ENCODE data around the gene OSBPL6. TPM values are rescaled to one million over a fixed set of nuclear protein-coding genes. Genes with fewer than 3 reads are reported as not detected.

Gene OSBPL6
- total and polyA plus RNA-seq, 10 of the 15 experiments (the other 5 are each of a cell fraction or from before 2014, with no cell fraction given): 0.01 to 0.08 (median 0.03) TPM; not detected in 5

GRCh38 chr2:178157574-178157973 is 36.7 kb upstream of the OSBPL6 start:
- WGBS (ENCODE audit: insufficient coverage, insufficient replicate concordance, low lambda C conversion rate, missing lambda C conversion rate): 40% methylated on average over 5 of the region's 5 CpGs
- no peak overlapping the region for H3K4me2 ChIP-seq (ENCODE audit: control insufficient read depth, insufficient read depth)
- intact Hi-C loops (cut with micrococcal nuclease; ENCODE audit: unreplicated experiment) (no loop called here), in situ Hi-C loops (cut with MboI) (no loop called here)
- BruUV-seq (replicated peaks): no TSS peak
- ATAC-seq: no peak
- no peak overlapping the region for H3K9ac ChIP-seq (ENCODE audit: control insufficient read depth, insufficient read depth, low read length)
- no peak overlapping the region for H2AFZ ChIP-seq (ENCODE audit: control insufficient read depth, low read depth, low read length)
- H3K36me3 ChIP-seq (ENCODE audit: control insufficient read depth in 2 of 2, insufficient read depth in 2 of 2, low read length in 1 of 2): no peaks in the 10 kb centered on the region
- no peak for FAIRE-seq
- H3K27me3 ChIP-seq (replicated peaks in 1 of 2; ENCODE audit: control insufficient read depth in 2 of 2, insufficient read depth in 2 of 2, low read length in 1 of 2): no peaks in the 10 kb centered on the region; a peak in 1 of 4 replicates
- no peaks in the 10 kb centered on the region for H4K20me1 ChIP-seq (ENCODE audit: control insufficient read depth, insufficient read depth)
- H3K79me2 ChIP-seq (ENCODE audit: control insufficient read depth, insufficient read depth, low read length): no peaks in the 10 kb centered on the region
- ChIA-PET SMC1A (ENCODE audit: uncharacterized antibody, unreplicated experiment) (no interaction called here), RAD21 (ENCODE audit: unreplicated experiment) (no interaction called here), POLR2A (no interaction called here), CTCF (no interaction called here)
- H3K9me3 ChIP-seq (replicated peaks; ENCODE audit: control insufficient read depth, insufficient read depth, low read length): no peaks in the 10 kb centered on the region; the same call in 2 of the 3 replicates
- no peak for DNase-seq (ENCODE audit: low read depth, low spot score)
- H3K4me3 ChIP-seq: no peak overlapping the region
- no peak overlapping the region for H3K27ac ChIP-seq (ENCODE audit: control insufficient read depth, insufficient read depth)
- TF ChIP-seq YBX1 (IDR thresholded peaks at IDR 0.05) (no peak), ZBTB33 (IDR thresholded peaks at IDR 0.05) (no peak), BMI1 (IDR thresholded peaks at IDR 0.05; ENCODE audit: borderline replicate concordance) (no peak), LARP7 (IDR thresholded peaks at IDR 0.05) (no peak), CBFB (IDR thresholded peaks at IDR 0.05; ENCODE audit: low read depth) (no peak), ZNF24 (IDR thresholded peaks at IDR 0.05) (no peak), SUZ12 (IDR thresholded peaks at IDR 0.05; ENCODE audit: unreplicated experiment) (no peak)
- H3K4me1 ChIP-seq (ENCODE audit: control insufficient read depth, insufficient read depth, low read length): no peaks in the 10 kb centered on the region

- in situ Hi-C loops (cut with MboI): no loop called here
- TF ChIP-seq ZBTB33 (IDR thresholded peaks at IDR 0.05) (no peak), SUPT20H (IDR thresholded peaks at IDR 0.05; ENCODE audit: borderline replicate concordance, control insufficient read depth, low read depth, low read length) (no peak), NR2C1 (IDR thresholded peaks at IDR 0.05) (no peak), ZNF207 (IDR thresholded peaks at IDR 0.05; ENCODE audit: borderline replicate concordance) (no peak), ESRRA (IDR thresholded peaks at IDR 0.05; ENCODE audit: low read length) (no peak), HDGF (IDR thresholded peaks at IDR 0.05) (no peak), YBX1 (IDR thresholded peaks at IDR 0.05) (no peak), LARP7 (IDR thresholded peaks at IDR 0.05) (no peak), SPI1 (IDR thresholded peaks at IDR 0.05; ENCODE audit: borderline replicate concordance, insufficient read depth, low read depth, low read length) (no peak), CREM (IDR thresholded peaks at IDR 0.05; ENCODE audit: low read depth) (no peak)
- TF ChIP-seq, protein P1, sequence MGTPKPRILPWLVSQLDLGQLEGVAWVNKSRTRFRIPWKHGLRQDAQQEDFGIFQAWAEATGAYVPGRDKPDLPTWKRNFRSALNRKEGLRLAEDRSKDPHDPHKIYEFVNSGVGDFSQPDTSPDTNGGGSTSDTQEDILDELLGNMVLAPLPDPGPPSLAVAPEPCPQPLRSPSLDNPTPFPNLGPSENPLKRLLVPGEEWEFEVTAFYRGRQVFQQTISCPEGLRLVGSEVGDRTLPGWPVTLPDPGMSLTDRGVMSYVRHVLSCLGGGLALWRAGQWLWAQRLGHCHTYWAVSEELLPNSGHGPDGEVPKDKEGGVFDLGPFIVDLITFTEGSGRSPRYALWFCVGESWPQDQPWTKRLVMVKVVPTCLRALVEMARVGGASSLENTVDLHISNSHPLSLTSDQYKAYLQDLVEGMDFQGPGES (IDR thresholded peaks at IDR 0.05): no peak
- H3K9ac ChIP-seq (ENCODE audit: control insufficient read depth, insufficient read depth, low read length): no peak overlapping the region
- no peaks in the 10 kb centered on the region; a peak in 1 of 4 replicates for H3K27me3 ChIP-seq (replicated peaks in 1 of 2; ENCODE audit: control insufficient read depth in 2 of 2, insufficient read depth in 2 of 2, low read length in 1 of 2)
- H3K4me2 ChIP-seq (ENCODE audit: control insufficient read depth, insufficient read depth): no peak overlapping the region
- WGBS (ENCODE audit: insufficient coverage, insufficient replicate concordance, low lambda C conversion rate, missing lambda C conversion rate): 20% methylated on average over 1 of the region's 1 CpG
- H2AFZ ChIP-seq (ENCODE audit: control insufficient read depth, low read depth, low read length): no peak overlapping the region
- no TSS peak for BruUV-seq (replicated peaks)
- ChIA-PET SMC1A (ENCODE audit: uncharacterized antibody, unreplicated experiment) (no interaction called here), POLR2A (no interaction called here), CTCF (no interaction called here), RAD21 (ENCODE audit: unreplicated experiment) (no interaction called here)
- ATAC-seq (no peak), FAIRE-seq (no peak), DNase-seq (ENCODE audit: low read depth, low spot score) (no peak)
- no peak overlapping the region for H3K27ac ChIP-seq (ENCODE audit: control insufficient read depth, insufficient read depth)
- H3K4me3 ChIP-seq: no peak overlapping the region
- intact Hi-C loops (cut with micrococcal nuclease; ENCODE audit: unreplicated experiment): no loop called here
- H3K79me2 ChIP-seq (ENCODE audit: control insufficient read depth, insufficient read depth, low read length): no peaks in the 10 kb centered on the region
- no peaks in the 10 kb centered on the region for H4K20me1 ChIP-seq (ENCODE audit: control insufficient read depth, insufficient read depth)
- H3K4me1 ChIP-seq (ENCODE audit: control insufficient read depth, insufficient read depth, low read length): no peaks in the 10 kb centered on the region
- H3K9me3 ChIP-seq (replicated peaks; ENCODE audit: control insufficient read depth, insufficient read depth, low read length): no peaks in the 10 kb centered on the region; the same call in 2 of the 3 replicates
- H3K36me3 ChIP-seq (ENCODE audit: control insufficient read depth in 2 of 2, insufficient read depth in 2 of 2, low read length in 1 of 2): no peaks in the 10 kb centered on the region
Observed at GRCh38 chr2:178159966-178160365, 34.3 kb upstream of the OSBPL6 start.
